ENCODE results near the gene PSMD13.

- TF ChIP-seq GABPA (IDR thresholded peaks at IDR 0.05; ENCODE audit: low read depth), result no peak
- no peak for TF ChIP-seq CTCF (IDR thresholded peaks at IDR 0.05; ENCODE audit: insufficient read depth, low read length)
- TF ChIP-seq REST (IDR thresholded peaks at IDR 0.05; ENCODE audit: insufficient replicate concordance, low read depth), result no peak
- TF ChIP-seq POLR2AphosphoS5 (IDR thresholded peaks at IDR 0.05; ENCODE audit: low read depth), result no peak
- no peak for TF ChIP-seq SPI1 (IDR thresholded peaks at IDR 0.05; ENCODE audit: borderline replicate concordance, low read depth)
Measured at GRCh38 chr11:261624-262023, 24.8 kb downstream of the PSMD13 start.
